ENCODE results near the gene RIMS4.
"Not testable (repeated sequence)": the region's sequence is repeated elsewhere in the genome, so short reads cannot be mapped to it uniquely, and the experiment has no call there.

RIMS4 gene

DNA sequence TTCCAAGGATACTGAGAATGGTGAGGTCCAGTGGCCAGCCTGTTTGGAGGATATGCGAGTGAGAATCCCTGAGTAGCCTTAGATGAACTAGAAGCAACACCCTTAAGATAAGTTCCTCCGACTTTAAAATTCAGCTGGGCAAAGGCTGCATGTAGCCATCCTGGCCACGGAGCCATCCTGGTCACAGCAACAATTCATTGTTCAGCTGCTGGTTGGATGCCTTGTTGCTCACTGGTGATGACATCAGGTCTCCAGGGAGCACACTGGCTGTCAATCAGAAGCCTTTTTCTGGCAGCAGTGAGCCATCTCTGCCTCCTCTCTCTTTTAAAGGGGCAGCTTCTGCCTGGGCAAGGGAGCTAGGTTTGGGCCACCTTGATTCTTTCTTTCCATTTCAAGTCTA, 22.4 kb upstream of the RIMS4 start:
- no peak for DNase-seq (ENCODE audit: insufficient read length, low spot score)
- FAIRE-seq, result no peak

- FAIRE-seq, result no peak
- no peak for DNase-seq (ENCODE audit: insufficient read length, low spot score)
Measured at GRCh38 chr20:44830995-44831394, 20.6 kb upstream of the RIMS4 start.

- no peak for DNase-seq (ENCODE audit: insufficient read length, low spot score)
Measured at GRCh38 chr20:44830523-44830922, 20.2 kb upstream of the RIMS4 start.

GRCh38 chr20:44829688-44830087, 19.3 kb upstream of the RIMS4 start:
- no peak for FAIRE-seq
- no peak for DNase-seq (ENCODE audit: insufficient read length, low spot score)

More at GRCh38 chr20:44830523-44830922, 20.2 kb upstream of the RIMS4 start:
- no peak for FAIRE-seq

DNA sequence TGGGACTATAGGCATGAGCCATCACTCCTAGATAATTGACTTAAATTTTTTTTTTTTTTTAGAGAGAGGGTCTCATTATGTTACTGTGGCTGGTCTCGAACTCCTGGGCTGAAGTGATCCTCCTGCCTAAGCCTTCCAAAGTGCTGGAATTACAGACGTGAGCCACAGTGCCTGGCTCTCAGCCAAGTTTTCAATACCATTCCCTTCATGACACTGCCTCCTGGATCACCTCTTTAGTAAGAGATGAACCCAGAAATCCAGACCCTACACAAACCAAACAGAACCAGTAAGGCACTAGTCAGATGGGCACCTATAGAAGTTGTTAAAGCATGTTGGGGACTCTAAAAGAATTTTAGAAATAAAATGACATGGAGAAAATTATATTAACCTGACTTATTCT, 18.3 kb upstream of the RIMS4 start:
- FAIRE-seq (no peak), DNase-seq (ENCODE audit: insufficient read length, low spot score) (no peak)

DNA sequence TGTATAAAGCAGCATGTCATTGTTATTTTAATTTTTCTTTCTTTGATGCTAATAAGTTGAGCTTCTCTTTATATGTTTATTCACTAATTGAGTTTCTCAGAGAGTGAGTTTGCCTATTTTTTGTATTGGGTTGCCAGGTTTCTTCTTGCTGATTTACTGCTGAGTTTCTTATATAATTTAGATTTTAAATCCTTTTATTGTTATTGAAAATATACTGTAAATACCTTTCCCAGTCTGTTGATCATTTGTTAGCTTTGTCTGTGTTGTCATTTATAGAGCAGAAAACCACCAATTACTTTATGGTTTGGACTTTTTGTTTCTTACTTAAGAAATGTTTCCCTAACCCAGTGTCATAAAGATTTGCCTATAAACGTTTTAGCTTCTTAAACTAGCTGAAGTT, 17.1 kb upstream of the RIMS4 start:
- no peak for FAIRE-seq

GRCh38 chr20:44821576-44821975, 11.2 kb upstream of the RIMS4 start:
- DNase-seq (ENCODE audit: insufficient read length, low spot score); FAIRE-seq: not testable (repeated sequence)

More for the DNA sequence above, 17.1 kb upstream of the RIMS4 start:
- no peak for DNase-seq (ENCODE audit: insufficient read length, low spot score)

DNA sequence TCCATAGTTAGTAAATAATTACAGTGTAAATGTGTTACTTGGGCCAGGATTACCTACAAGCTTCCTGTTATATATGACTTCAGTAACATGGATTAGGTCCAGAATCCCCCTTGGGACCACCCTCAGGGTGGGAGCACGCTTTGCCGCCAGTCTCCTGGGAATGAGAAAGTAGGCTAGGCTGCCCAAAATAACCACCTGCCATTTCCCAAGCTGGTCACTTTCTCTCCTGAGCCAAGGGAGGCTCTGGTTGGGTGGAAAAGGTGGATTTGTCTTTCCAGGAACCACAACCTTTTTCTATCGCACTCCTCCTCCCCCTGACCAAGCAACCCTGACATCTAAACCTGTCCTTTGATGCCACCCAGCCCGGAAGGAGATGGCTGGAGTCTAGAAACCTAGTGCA, 9.6 kb upstream of the RIMS4 start:
- no peak for FAIRE-seq
- no peak for DNase-seq (ENCODE audit: insufficient read length, low spot score)

DNA sequence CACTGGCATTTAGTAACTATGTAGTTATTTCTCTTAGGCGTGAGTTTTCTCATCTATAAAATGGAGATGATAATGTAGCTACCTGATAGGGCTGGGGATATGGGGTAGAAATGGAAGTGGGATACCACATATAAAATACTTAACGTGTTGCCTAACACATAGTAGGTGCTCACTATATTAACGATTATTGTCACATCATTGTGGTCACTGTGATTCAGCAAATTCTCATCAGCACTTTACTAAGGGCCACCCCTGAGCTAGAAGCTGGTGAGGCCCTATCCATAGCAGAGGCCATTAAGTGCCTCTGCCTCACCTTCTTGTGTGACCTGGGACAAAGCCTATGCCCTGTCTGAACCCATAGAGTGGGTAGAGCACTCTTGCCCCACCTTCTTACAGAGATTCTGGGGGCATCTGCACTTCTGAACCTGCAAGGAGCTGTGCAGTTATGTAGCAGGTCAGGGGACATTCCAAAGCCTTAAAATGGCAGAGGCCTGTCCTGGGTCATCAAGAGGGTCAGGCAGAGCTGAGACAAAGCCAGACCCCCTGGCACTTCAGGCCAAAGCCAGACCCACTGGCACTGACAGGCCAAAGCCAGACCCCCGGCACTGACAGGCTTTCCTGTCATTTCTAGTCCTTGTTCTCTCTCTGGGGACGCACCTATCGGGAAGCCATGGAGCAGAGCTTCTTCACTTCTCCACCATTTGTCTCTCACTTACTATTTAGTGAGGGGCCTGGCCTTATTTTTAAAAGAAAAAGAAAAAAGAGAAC, 7.0 kb upstream of the RIMS4 start:
- FAIRE-seq (no peak), DNase-seq (ENCODE audit: insufficient read length, low spot score) (no peak)

DNA sequence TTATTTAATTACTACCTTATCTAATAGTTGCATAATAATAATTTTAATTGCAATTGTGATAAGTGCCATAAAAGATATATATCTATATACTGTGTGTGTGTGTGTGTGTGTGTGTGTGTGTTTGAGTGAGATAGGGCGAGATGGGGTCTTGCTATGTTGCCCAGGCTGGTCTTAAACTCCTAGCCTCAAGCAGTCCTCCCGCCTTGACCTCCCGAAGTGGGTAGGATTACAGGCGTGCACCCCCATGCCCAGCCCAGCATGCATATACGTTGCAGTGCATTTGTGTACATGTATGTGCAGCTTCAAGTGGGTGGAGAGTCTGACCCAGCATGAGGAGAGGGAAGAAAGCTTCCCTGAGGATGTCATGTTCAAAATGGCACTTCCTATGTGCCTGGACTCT, 4.6 kb upstream of the RIMS4 start:
- no peak for DNase-seq (ENCODE audit: insufficient read length, low spot score)
- FAIRE-seq, result no peak

DNA sequence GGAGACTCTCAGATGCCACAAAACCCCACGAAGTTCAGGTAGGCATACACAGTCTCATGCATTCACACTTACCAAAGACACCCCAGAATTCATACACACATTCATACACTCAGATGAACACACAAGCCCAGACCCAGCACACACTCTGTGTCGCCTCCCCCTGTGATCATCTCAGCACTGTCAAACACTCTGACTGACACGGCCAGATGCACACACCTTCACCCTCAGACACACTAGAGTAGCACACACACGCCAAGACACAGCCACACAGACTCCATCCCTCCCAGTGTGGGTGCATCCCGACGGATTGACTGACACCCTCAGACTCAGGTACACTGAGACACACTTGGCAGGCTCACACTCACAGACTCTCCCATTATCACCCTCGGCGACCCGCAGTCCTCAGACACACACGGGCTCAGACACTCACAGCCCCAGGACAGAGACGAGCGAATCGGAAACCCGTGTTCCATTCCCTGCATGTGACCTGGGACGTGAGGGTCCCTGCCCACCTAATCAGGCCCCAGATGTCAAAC, 872 bp upstream of the RIMS4 start:
- DNase-seq (ENCODE audit: insufficient read length, low spot score), result no peak
- no peak for FAIRE-seq

DNA sequence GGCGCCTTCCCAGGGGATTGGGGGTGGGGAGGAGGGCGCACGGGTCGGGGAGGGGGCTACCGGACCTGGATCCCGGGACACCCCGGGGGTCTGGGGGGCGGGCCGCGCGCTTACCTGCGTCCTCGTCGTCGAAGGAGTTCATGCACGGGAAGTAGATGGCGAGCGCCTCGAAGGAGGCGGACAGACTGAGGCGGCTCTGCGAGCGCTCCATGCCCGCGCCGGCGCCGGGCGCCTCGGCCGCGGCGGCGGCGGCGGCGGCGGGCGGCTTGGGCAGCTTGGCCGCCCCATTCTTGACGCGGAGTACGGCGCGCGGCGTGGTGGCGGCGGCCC, 320 bp downstream of the RIMS4 start:
- DNase-seq (ENCODE audit: insufficient read length, low spot score), result no peak
- no peak for FAIRE-seq

DNA sequence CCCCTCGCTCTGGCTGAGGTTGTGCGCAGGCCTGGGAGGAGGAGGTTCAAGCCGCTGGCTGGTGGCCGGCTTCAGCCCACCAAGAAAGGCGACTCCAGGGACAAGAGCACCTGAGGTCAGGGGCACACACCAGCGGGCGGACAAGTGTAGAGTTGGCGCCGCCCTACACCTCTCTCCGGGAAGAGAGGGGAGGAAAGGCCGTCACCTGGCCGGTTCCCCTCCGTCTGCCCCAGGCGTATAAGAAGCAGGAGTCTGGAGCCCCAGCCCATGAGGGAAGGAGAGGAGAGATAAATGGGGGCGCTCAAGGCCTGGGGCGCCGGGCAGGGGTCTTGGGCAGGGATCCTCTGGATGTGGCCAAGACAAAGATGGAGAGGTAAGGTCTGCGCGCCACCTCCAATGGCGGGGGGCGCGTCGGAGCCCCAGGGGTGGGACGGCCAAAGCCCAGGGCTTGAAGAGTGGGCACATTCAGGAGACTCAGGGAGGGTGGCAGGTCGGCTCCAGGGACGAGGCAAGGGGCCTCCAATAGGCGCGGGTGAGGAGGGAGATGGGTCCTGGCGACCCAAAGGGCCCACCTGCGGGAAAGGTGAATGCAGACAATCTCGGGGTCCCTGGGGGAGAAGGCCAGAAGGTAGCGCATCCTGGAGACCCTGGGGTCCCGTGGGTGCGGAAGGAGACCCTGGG, 826 bp downstream of the RIMS4 start:
- DNase-seq (ENCODE audit: insufficient read length, low spot score) (no peak), FAIRE-seq (no peak)

DNA sequence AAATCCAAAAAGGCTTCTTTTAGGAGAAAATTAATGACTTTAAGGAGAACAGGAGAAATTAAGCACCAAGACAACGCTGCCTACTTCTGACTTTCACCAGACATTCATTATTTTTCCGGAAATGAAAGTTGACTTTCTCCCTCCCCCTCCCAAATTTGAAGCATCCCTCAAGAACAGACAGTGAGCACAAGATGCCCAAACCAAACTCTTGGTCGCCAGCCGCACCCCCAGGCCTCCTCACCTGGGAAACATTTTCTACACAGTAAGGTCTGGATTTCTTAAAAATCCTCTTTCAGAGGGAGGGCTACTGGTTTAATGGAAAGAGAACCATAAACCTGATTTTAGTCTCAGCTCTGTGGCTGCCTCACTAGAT, 2.7 kb downstream of the RIMS4 start:
- DNase-seq (ENCODE audit: insufficient read length, low spot score) (no peak), FAIRE-seq (no peak)

DNA sequence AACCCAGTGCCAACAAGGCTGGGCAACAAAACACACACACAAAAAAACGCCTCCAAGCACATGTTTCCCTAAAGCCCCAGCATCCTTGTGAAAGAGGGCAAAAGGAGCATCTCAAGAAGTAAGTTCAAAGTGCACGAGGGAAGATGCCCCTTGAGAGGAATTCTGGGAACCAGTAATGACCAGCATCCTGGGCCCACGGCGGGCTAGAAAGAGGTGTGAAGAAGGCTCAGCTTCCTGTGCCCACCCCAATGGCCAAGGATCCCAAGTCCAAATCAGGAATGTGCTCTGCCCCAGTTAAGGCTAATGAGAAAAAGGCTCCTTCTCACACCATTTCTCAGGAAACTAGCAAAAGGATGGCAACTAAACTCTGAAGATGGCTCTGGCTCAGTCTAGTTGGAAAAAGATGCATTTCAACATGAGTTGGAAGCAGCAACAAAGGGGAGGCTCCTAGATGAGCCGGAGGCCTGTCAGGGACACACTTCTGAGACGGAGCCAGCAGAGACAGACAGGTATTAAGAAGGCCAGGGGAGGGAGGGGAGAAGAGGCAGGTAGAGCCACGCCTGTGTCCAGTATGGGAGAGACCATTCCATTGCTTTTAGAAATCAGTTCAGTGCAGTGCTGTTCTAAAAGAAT, 3.2 kb downstream of the RIMS4 start:
- no peak for DNase-seq (ENCODE audit: insufficient read length, low spot score)
- no peak for FAIRE-seq

DNA sequence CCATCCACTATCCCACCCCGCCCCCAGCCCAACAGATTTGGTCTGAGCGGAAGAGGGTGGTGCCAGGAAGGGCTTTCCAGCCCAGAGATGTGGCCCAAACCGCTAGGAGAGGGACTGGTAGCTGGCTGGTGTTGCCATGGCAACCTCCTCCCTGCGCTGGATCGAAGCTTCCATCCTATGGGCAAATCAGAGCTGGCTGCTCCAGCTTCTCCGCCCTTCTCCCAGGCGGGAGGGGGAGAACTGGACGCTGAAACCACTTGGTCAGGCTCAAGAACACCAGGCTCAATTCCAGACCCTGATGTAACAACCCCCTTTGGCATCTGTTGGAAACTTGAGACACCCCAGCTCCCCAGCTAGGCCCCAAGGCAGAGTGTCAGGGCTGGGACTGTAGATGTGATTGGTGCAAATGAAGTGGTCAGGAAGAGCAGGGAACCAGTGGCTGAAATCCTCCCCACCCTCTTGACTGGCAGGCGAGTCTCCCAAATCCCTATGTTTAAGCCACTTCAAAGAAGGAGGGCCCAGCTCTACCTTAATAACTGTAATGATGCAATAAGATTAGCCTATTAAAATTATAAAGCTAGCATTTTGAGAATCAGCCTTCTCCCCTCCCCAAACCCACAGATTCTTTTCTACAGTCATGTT, 4.2 kb downstream of the RIMS4 start:
- no peak for DNase-seq (ENCODE audit: insufficient read length, low spot score)
- FAIRE-seq, result no peak

GRCh38 chr20:44805335-44805978, 4.9 kb downstream of the RIMS4 start:
- FAIRE-seq, result no peak
- DNase-seq (ENCODE audit: insufficient read length, low spot score), result no peak

GRCh38 chr20:44803383-44803941, 6.9 kb downstream of the RIMS4 start:
- no peak for DNase-seq (ENCODE audit: insufficient read length, low spot score)
- FAIRE-seq, result no peak

- DNase-seq (ENCODE audit: insufficient read length, low spot score), result no peak
- no peak for FAIRE-seq
Measured at GRCh38 chr20:44802702-44803101, 7.6 kb downstream of the RIMS4 start.

GRCh38 chr20:44800391-44801046, 9.8 kb downstream of the RIMS4 start:
- FAIRE-seq, result no peak
- no peak for DNase-seq (ENCODE audit: insufficient read length, low spot score)

Measured in GM19239 (cell line).